Thyroid gland (tissue), 4 donors: ENCODE results near the gene XRCC6.

Experiments used
- POLR2A ChIP-seq, 2 donors: fragments of 450-650 bp; IDR thresholded peaks; one replicate each; pipeline ENCODE4 v1.6.1; 2017; ENCODE audit warnings: antibody characterized with exemption in 2 of 2, mild to moderate bottlenecking in 2 of 2, moderate library complexity in 1 of 2
- TF ChIP-seq, protein P1 (sequence below), 6 experiments: fragments of 200-600 bp in 3 of 6; fragments of 450-650 bp in 3 of 6; sonication (generic) in 3 of 6; IDR thresholded peaks; one replicate each; pipeline ENCODE4 v1.5.1; 2016 to 2019; ENCODE audit warnings: antibody characterized with exemption in 6 of 6, mild to moderate bottlenecking in 2 of 6, inconsistent platforms in 1 of 6, moderate library complexity in 1 of 6

GRCh38 chr22:41608386-41608785 is 12.7 kb upstream of the XRCC6 start:
- TF ChIP-seq, protein P1, sequence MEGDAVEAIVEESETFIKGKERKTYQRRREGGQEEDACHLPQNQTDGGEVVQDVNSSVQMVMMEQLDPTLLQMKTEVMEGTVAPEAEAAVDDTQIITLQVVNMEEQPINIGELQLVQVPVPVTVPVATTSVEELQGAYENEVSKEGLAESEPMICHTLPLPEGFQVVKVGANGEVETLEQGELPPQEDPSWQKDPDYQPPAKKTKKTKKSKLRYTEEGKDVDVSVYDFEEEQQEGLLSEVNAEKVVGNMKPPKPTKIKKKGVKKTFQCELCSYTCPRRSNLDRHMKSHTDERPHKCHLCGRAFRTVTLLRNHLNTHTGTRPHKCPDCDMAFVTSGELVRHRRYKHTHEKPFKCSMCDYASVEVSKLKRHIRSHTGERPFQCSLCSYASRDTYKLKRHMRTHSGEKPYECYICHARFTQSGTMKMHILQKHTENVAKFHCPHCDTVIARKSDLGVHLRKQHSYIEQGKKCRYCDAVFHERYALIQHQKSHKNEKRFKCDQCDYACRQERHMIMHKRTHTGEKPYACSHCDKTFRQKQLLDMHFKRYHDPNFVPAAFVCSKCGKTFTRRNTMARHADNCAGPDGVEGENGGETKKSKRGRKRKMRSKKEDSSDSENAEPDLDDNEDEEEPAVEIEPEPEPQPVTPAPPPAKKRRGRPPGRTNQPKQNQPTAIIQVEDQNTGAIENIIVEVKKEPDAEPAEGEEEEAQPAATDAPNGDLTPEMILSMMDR (IDR thresholded peaks at IDR 0.05): no peak
- TF ChIP-seq POLR2A (IDR thresholded peaks at IDR 0.05): no peak
